ENCODE measurements around the gene RALGAPA2.

The RALGAPA2 gene

DNA sequence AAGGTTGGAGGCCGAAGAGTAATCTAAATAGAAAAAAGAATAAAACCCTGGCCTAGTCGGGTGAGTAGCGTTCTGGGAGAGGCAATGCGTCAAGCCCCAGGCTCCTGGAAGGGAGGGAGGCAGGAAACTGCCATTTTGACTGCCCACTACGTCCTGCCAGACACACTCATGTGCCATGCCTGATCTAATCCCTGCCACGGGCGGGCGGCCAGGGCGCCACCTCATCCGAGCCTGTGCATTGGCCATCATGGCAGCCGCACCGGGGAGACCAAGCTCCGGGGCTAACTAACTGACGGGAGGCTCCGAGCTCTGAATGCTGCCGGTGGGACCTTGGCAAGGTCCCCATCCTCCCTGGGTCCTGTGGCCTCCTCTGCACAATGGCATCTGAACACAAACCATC is 275.8 kb downstream of the RALGAPA2 start:
- no peak for DNase-seq (ENCODE audit: low read depth in 2 of 2)

DNA sequence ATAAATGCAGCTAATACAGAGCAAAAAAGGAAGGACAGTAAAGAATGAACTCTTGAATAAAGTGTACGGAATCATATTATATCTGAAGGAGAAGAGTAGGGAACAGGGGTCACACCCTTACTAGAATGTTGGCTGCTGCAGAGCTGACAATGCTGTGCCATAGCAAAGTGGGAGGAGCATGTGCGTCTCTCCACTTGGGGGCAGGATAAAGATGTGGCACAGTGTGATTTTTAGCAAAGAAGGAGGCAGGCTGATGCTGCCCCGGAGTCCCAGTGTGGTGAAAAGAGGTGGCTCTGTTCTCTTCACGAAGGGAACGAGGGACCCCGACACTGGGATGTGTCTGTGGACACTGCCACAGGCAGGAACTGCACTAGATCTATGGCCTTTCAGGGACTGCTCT is 277.0 kb downstream of the RALGAPA2 start:
- no peak for DNase-seq (ENCODE audit: low read depth in 2 of 2)

DNA sequence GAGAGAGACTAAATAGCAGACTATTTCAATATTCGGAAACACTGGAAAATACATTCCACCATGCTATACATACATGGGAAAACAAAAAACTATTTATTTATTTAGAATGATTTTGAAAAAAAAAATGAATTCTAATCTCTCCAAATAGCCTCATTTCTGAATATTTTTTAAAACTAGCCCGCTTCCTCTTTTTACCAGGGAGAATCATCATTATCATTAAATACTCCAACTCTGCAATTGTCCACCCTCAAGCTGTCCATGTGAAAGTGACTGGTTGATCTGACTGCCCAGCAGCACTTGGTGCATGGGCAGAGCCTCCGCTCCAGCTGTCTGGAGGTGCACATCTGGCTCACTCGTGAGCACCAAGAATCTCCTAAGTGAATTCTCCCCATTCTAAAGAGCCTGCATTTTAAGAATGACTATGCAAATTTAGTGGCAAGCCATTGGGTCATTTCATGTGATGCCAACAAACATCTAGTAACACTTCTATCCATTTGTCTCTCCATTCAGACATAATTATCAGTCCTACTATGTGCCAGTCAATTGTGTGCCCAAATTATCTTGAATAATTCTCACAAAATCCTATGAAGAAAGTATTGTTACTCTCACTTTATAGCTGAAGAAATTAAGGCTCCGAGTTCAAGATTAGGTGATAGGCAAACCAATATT is 279.7 kb downstream of the RALGAPA2 start:
- DNase-seq (ENCODE audit: low read depth in 2 of 2): no peak

DNA sequence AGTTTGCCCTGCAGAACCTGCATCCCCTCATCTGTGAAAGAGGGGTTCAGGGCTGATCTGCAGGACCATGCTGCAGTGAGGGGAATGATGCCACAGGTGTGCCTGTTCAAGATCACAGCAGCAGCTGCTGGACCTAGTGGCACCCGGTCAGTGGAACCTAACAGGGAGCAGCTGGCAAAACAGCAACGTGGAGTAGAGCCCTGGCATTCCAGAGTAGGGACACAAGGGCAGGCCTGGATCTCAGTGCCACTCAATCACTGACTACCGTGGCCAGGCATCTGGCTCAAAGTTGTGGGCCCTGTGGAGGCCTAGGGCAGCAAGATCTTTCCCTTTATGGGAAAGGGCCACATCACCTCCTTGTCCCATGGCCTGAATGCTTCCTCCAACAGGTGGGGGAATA is 282.4 kb downstream of the RALGAPA2 start:
- DNase-seq (ENCODE audit: low read depth in 2 of 2): no peak

DNA sequence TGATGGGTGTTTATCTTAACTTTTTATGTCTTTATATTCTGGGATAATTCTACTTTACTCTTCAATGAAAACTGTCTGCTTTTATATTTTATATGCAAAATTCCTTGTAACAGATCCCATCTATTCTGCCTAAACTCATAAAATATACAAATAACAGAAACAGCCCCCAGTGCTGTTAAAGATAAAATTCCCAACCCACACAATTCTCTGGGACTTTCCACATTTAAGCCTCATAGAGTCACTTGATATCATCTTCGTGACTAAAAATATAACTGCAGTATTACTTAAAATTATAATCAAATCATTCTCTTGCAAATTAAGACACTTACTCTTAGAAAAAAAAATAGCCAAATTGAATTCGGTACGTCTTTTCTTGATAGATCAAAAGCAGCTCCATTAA is 284.4 kb downstream of the RALGAPA2 start:
- DNase-seq (ENCODE audit: low read depth in 2 of 2): no peak

DNA sequence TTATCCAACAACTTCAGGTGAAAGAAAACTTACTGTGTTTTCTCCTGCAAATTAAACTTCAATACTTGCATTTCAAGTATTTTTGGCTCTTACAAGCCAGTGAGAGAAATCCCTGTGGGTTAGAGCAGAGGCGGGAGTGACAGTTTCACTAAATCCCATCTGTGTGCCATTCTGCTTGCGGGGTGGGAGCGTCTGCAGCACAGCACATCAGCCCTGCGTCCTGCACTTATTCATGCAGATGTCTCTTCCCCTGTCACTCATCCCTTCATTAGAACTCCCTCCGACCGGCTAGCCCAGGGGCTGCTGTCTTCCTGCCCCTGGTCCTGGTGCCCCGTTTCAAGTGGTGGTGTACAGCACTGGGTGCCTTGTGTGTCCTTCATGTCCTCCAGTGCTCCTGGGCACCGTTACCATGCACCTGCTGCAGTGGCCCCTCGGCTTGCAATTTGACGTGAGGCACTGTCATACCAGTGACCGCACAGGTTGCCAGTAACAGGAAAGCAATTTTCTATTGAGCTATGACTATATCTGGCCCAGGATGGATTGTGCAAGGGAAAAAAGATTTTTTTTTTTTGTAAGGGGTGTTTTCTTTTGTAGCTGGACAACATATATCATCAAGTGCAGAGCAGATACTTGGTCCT is 285.1 kb downstream of the RALGAPA2 start:
- no peak for DNase-seq (ENCODE audit: low read depth in 2 of 2)

DNA sequence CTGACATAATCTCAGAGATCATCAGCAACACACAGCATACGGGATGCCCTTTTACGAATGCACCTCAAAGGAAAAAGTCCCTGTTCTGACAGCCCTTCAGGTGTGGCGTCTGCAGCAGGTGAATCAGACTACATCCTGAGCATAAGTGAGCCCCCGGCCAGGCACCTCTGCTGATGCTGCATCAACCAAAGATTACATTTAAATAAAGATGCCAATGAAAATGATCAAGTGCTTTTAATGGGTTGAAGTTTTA is 285.9 kb downstream of the RALGAPA2 start:
- no peak for DNase-seq (ENCODE audit: low read depth in 2 of 2)

DNA sequence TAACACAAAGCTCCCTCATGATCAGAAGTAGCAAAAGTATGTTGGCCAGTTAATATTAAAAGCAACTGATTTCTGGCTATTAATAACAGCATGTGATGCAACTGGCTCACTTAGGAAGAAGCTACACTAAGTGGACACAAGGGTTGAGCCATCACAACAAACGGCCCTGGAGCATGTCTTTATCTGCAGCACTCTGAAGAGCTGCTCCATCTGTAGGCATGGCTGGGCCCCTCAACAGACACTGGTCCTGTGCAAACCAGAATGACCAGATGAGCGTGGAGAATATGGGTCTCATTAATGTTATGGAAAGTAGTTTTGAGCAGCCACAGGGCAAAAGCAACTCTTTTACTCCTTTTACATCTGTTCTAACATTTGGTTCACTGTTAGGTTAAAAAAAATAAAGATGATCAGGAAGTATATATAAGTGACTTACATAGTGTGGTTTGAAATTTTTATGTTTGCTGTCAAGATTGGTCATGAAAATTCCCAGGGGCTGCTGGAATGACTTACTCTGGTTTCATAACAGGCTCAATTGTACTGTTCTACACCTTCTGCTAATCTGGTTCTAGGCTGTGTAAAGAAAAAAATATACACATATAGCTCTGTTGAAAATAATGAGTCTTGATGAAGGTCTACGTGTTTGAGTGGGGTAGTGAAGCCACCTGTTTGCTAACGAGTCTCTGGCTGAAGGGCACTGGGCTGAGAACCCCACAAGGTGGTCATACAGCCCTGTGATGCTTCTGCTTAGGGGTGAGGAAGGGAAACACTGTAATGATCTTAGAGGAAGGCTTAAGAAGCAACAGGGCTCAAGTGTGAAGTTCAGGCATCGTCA is 286.4 kb downstream of the RALGAPA2 start:
- DNase-seq (ENCODE audit: low read depth in 2 of 2): no peak

DNA sequence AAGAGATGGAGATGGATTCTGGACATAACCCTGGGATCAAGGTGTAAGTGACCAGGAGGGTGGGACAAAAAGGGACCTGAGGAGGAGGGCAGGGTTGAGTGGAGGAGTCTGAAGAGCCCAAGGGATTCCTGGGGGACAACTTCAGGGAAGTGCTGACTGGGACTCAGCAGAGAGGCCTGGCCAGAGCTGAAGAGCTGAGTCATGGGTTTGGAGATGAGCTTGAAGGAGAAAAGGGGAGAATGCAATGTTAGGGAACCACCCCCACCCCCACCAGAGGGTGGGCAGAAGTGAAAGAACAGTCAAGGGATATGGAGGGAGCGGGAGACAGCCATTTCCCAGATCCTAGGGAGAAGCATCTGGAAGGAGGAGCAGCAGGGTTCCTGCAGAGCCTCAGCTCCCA is 289.3 kb downstream of the RALGAPA2 start:
- DNase-seq (ENCODE audit: low read depth in 2 of 2): no peak

DNA sequence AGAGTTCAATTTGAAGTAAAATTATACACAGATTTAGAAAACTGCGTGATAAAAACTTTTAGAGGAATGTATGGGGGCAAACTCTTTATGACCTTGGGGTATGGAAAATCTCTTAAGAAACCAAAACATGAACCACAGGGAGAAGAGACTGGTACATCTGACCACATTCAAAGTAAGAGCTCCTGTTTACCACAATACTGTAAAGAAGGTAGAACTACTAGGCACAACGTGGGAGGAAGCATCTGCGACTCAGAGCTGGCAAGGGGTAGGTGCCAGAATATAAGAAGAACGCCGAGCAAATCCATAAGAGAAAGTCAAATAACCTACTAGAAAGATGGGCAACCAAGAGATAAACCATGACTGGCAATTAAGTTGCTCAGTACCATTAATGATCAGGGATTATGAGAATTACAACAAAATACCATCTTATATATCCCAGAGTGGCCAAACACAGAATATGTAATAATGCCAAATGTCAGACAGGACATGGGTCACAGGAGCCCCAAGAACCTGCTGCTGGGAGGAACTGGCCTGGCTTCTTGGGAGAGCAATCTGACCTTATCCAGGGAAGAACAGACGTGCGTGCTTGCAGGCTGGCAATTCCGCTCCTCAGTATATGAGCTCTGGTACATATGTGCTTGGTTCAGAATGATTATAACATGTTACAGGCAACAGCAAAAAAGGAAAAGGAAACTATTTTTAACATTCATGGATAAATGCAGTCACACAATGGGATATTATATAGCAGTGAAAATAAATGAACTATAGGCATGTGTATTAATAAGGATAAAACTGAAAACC is 294.4 kb downstream of the RALGAPA2 start:
- no peak for DNase-seq (ENCODE audit: low read depth in 2 of 2)

DNA sequence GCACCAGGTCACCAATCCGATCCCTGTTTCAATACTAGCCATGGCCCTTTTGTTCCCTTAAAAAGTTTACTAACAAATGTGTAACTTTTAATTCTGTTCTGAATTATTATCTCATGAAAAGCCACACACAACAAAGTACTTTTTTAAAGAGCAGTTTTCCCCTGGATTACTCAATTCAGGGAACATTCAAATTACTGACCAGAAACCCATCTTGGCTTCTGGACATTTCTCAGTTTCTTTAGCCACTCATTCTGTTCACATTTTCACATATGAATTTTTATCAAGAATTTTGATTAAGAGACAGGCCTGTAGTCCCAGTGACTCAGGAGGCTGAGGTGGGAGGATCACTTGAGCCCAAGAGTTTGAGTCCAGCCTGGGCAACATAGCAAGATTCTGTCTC is 297.1 kb downstream of the RALGAPA2 start:
- no peak for DNase-seq (ENCODE audit: low read depth in 2 of 2)

DNA sequence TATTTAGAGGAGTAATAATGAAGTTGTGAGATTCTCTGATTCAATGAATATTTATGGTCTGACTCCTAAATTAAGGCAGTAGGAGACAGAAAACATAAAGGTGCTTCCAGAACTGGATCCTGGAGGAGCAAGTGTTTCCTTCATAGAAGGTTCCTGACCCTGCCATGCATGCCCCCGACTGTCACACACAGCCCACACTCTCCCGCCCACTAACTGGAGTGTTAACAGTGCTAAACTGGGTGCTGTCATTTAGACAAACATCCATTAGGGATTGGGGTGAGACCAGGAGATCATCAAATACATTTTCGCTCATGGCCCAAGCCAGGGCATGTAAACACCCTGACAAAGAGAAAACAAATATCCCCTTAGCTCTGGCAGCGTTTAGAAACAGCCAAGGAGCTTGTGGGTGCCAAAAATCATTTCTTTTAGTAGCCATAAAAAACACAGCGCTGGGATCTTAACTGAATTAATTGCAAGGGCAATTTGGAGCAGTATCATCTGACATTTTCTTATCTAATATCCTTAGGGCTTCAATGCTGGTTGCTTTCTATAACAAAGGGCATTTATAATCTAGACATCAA is 297.7 kb downstream of the RALGAPA2 start:
- no peak for DNase-seq (ENCODE audit: low read depth in 2 of 2)

DNA sequence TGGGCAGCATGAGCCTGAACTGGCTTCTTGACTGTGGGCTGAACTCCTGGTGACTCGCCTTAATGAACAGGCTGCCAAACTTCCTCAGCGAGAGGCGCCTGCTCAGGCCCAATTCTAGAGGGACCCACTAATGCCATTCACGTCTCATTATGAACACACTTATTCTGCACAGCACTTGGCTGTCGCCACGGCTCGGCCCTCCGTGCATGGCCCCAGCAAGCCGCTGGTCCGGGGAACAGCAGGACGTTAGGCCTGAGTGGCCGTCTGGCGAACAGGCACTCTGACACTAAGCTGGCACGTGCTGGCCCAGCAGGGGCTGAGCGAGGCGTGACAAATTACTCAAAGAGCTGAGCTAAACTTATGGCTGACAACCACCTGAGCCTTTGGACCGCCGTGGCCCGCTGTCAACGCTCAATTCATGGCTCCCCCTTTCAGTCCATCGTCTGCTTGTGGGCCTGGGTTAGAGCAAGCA is 298.6 kb downstream of the RALGAPA2 start:
- no peak for DNase-seq (ENCODE audit: low read depth in 2 of 2)

DNA sequence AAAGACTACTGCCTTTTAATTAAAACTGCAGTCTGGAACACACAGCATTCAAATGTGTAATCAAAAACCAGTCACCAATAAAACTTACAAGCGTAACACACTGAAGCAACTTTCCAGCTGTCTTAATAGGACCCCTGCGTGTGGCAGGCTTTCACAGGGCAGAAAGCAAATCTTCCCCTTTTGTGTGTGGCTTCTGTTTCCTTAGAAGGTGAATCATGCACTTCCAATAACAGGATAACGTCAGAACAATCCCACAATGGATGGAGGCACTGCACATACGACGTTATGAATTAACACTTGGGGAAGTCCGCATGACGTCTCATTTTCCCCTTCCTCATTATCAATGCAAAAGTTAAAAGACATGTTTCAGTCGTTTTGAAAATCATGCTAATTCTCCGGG is 299.7 kb downstream of the RALGAPA2 start:
- no peak for DNase-seq (ENCODE audit: low read depth in 2 of 2)

DNA sequence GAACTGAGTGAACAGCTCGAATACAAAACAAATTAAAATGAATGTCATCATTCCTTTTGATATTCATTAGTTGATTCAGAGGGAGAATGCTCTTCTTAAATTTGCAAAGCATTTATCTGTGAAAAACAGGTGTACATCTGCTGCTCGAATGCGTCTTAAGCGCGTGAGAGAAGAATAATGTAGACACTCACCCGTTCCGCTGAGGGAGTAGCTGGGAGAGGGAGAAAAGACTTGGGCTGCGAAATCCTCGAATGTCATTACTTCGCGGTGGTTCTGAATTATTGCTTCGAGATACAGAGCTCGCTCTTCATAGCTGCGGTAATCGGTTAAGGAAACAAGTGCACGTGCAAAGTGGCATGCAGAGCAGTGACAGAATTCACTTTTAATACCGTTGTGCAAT is 300.6 kb downstream of the RALGAPA2 start:
- no peak for DNase-seq (ENCODE audit: low read depth in 2 of 2)

DNA sequence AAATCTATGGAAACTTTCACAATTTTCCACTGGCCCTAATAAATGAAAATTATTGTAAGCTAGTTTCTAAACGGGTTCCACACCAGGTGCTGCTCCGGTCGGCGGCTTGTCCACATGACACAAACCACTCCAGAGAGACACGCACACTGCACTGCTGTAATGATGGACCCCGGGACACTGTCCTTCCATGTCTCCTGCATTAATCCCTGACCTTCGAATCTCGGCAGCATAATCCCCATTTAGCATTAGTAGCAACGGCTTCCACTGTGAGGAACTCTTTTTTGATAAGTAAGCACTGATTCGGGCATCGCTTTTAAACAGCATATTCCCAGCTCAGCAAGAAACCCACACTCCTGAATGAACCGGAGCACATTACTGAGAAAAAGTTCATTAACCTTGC is 301.0 kb downstream of the RALGAPA2 start:
- no peak for DNase-seq (ENCODE audit: low read depth in 2 of 2)

DNA sequence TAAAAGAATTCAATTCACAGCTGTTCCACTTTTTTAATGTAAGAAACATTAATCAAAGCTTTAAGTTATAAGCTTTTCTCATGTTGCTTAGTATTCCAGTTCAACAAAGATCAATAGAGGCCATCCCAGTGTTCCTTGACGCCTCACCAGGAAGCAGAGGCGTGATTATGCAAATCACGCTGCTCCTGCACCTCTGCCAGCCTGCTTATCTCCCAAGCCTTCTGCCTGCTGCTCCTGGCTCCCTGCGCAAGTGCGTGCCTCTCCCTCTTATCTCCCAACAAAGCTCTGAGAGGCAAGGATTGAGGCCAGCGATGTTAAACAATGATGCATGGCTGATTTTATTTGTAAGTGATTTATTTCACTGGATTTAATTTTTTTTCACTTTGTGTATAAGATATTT is 301.8 kb downstream of the RALGAPA2 start:
- no peak for DNase-seq (ENCODE audit: low read depth in 2 of 2)

DNA sequence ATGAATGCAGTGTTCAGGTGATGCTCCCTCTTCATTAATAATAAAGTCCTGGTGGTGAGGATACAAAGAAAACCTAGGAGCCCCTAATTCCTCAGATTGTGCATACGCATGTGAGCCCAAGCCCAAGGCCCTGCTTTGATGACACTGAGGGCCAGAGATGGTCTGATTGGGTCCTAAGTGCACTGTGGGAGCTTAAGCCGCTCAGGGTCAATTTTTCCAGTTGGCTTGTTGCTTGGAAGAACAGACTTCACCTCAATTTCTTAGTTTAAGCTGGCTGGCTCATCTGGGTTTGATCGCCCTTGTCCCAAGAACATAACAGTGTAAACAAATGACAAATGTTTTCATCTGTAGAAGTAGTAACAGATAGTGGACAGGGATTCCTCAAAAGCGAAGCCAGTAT is 303.1 kb downstream of the RALGAPA2 start:
- DNase-seq (ENCODE audit: low read depth in 2 of 2): no peak

DNA sequence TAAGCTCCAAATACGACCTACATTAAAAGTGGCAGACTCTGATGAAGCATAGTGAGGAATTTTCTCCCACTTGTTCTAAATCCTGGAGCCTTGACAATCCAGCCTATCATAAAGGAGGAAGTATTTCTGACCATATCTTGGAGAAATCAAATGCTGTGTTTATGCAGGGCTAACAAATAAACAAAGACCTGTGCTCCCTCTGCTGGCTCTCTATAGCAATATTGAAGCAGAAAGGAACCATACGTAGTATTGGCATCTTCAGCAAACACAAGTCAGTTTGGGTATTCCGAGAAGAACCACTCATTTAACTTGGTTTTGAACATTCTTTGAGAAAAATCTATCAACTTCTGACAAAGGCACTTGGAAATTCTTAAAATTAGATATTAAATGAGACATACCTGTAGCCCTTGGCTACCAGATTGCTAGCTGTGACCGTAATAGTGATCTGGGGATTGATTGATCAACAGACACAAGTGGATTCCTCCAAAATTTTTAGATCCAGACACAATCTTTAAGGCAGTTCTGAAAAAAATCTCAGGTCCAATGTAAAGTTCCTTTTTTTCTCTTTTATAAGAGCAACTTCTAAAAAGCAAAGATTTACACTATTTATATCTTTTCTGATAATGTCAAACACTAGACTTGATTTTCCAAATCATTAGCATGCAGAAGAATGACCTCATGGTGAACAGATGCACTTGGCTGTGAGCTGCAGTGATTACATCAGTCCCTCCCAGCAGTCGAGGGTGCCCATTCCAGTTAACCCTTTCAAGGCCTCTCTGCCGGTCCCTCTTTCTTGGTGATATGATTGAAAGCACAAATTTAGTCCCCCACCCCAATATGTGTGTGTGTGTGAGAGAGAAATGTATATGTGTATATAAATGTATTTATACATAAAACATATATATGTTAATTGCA is 304.3 kb downstream of the RALGAPA2 start:
- DNase-seq (ENCODE audit: low read depth in 2 of 2): no peak

DNA sequence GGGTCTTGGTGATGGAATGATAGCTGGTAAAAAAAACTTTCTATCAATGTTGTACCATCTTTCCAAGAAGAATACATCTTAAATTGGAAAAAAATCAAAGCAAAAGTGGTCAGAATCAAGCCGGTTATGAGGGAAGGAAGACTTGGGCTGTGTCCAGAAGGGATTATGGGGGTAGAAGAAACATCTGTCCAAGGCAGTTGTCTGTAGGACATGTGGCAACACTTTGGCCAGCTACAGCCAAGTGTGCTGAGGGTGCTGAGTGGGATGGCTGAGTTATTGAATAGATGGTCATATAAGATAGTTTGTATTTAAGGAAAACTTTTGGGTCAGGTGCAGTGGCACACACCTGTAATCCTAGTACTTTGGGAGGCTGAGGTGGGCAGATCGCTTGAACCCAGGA is 306.1 kb downstream of the RALGAPA2 start:
- DNase-seq (ENCODE audit: low read depth in 2 of 2): no peak

DNA sequence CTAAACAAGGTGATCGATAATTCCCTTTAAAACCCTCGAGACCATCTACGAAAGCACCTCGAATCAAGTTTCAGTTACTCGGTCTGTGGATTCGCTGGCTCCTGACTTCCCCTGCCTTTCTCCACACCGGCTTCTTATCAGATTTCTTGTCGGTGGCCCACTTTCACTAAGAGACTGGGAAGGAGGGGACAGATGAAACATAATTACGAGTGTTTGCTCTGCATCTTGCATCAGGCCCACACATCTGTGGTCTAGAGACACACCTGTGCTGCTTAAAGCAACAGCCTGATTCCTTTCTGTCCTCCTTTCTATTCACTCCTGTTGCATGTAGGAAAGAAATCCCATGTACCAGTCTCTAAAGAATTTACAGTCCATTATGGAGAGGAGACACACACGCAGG is 306.8 kb downstream of the RALGAPA2 start:
- no peak for DNase-seq (ENCODE audit: low read depth in 2 of 2)

Measured in stimulated activated CD4-positive, alpha-beta T cell treated with anti-CD3 and anti-CD28 coated beads, Interleukin-12 subunit alpha, Interleukin-12 subunit beta, amount 100 ng/mL, for 24 hours (primary cell).